H1 (cell line): Measurements from ENCODE around the gene UMODL1. TPM values are rescaled to one million over a fixed set of nuclear protein-coding genes. Genes with fewer than 3 reads are reported as not detected.

Experiments
- CTCF ChIA-PET: fragments of 300-600 bp; sonication (Branson Sonifier 250); formaldehyde crosslinking; loops from one replicate; lab custom pipeline; 2021; ENCODE audit not compliant: partially characterized antibody; lab: Charles Lee
- POLR2A ChIA-PET: fragments of 300-600 bp; sonication (Branson Sonifier 250); formaldehyde crosslinking; loops from one replicate; lab custom pipeline; 2021; ENCODE audit warnings: inconsistent platforms; ENCODE audit not compliant: partially characterized antibody; lab: Charles Lee
- DNase-seq, 2 experiments: peaks; one replicate each; pipeline versions ENCODE4 v3.0.0 to v3.0.0-alpha.2; 2010 to 2022; ENCODE audit warnings: low spot score in 2 of 2, low read depth in 1 of 2, mixed read lengths in 1 of 2
- FAIRE-seq: peaks from 2 replicates; lab custom pipeline; 2011; peaks lifted over from hg19 to GRCh38; lab: Jason Lieb, UNC
- H2AFZ ChIP-seq: 2 replicates; pipeline ENCODE4 v1.8.1; 2012; ENCODE audit warnings: low read length, inconsistent platforms
- H2AK5ac ChIP-seq: 2 replicates; pipeline ENCODE4 v1.6.1; 2013; ENCODE audit warnings: low read depth, low read length
- H2BK120ac ChIP-seq: replicated peaks from 2 replicates; pipeline ENCODE3; 2013; ENCODE audit warnings: low read depth, low read length, inconsistent platforms
- H2BK12ac ChIP-seq: 2 replicates; pipeline ENCODE4 v1.6.1; 2013; ENCODE audit warnings: low read depth, low read length
- H2BK15ac ChIP-seq: 2 replicates; pipeline ENCODE4 v1.6.1; 2013; ENCODE audit warnings: low read length
- H2BK20ac ChIP-seq: 2 replicates; pipeline ENCODE4 v1.6.1; 2013; ENCODE audit warnings: low read length
- H2BK5ac ChIP-seq: 2 replicates; pipeline ENCODE4 v1.6.1; 2013; ENCODE audit warnings: low read depth, low read length
- H3K14ac ChIP-seq: 2 replicates; pipeline ENCODE4 v1.6.1; 2013; ENCODE audit warnings: inconsistent platforms; ENCODE audit not compliant: insufficient read length
- H3K18ac ChIP-seq: 2 replicates; pipeline ENCODE4 v1.6.1; 2013; ENCODE audit warnings: low read length; ENCODE audit errors: extremely low read depth
- H3K23ac ChIP-seq: 2 replicates; pipeline ENCODE4 v1.6.1; 2013; ENCODE audit warnings: inconsistent platforms; ENCODE audit not compliant: insufficient read length
- H3K23me2 ChIP-seq: 2 replicates; pipeline ENCODE4 v1.6.1; 2013; ENCODE audit warnings: low read depth, low read length
- H3K27ac ChIP-seq: 2 replicates; pipeline ENCODE4 v1.6.1; 2011; ENCODE audit warnings: low read depth, low read length, inconsistent platforms
- H3K27me3 ChIP-seq, 4 experiments: replicated peaks in 1 of 4; 1 replicate in 1 of 4; 2 replicates in 3 of 4; pipeline versions ENCODE4 v1.6.1 to v1.8.1; 2011 to 2013; ENCODE audit warnings: low read length in 3 of 4, mild to moderate bottlenecking in 3 of 4, inconsistent platforms in 2 of 4, mixed read lengths in 2 of 4, moderate library complexity in 1 of 4; ENCODE audit not compliant: control insufficient read depth in 3 of 4, insufficient read depth in 3 of 4; ENCODE audit errors: extremely low read depth in 1 of 4
- H3K36me3 ChIP-seq, 4 experiments: 2 replicates each; pipeline versions ENCODE4 v1.6.1 to v1.8.1; 2011 to 2013; ENCODE audit warnings: mild to moderate bottlenecking in 4 of 4, low read length in 3 of 4, moderate library complexity in 2 of 4, control low read depth in 1 of 4, inconsistent platforms in 1 of 4; ENCODE audit not compliant: insufficient read depth in 4 of 4, control insufficient read depth in 2 of 4
- H3K4ac ChIP-seq: replicated peaks from 2 replicates; pipeline ENCODE3; 2013; ENCODE audit warnings: low read length, low read depth, mixed read lengths, inconsistent platforms; ENCODE audit not compliant: insufficient read length
- H3K4me1 ChIP-seq, 4 experiments: replicated peaks in 1 of 4; 1 replicate in 1 of 4; 2 replicates in 3 of 4; pipeline versions ENCODE4 v1.6.1 to v1.8.1; 2011 to 2013; ENCODE audit warnings: low read length in 3 of 4, inconsistent platforms in 2 of 4, mixed read lengths in 1 of 4; ENCODE audit not compliant: insufficient read depth in 4 of 4, control insufficient read depth in 3 of 4
- H3K4me2 ChIP-seq, 2 experiments: 2 replicates each; pipeline versions ENCODE4 v1.6.1 to v1.8.1; 2011 to 2013; ENCODE audit warnings: low read depth in 2 of 2, low read length in 2 of 2, control low read depth in 1 of 2, inconsistent platforms in 1 of 2, mild to moderate bottlenecking in 1 of 2; ENCODE audit not compliant: insufficient read depth in 1 of 2
- H3K4me3 ChIP-seq, 4 experiments: fragments of 200-600, 300-600 bp in 1 of 4; sonication (generic), shearing (Covaris generic), sonication (Bioruptor Twin) in 1 of 4; 2 replicates each; pipeline versions ENCODE4 v1.5.1 to v1.8.1; 2011 to 2016; ENCODE audit warnings: low read length in 4 of 4, low read depth in 3 of 4, control low read depth in 2 of 4, inconsistent platforms in 2 of 4, mild to moderate bottlenecking in 2 of 4, mixed read lengths in 1 of 4, moderate library complexity in 1 of 4; ENCODE audit not compliant: insufficient read depth in 2 of 4; ENCODE audit errors: extremely low read depth in 1 of 4
- H3K56ac ChIP-seq: replicated peaks from 2 replicates; pipeline ENCODE3; 2013; ENCODE audit warnings: low read depth, mild to moderate bottlenecking, mixed read lengths, low read length, inconsistent platforms; ENCODE audit not compliant: insufficient read length
- H3K79me1 ChIP-seq: 2 replicates; pipeline ENCODE4 v1.6.1; 2013; ENCODE audit warnings: low read depth, low read length, control low read depth
- H3K79me2 ChIP-seq, 2 experiments: 2 replicates each; pipeline versions ENCODE4 v1.6.1 to v1.8.1; 2012 to 2013; ENCODE audit warnings: low read length in 2 of 2, mild to moderate bottlenecking in 2 of 2, inconsistent platforms in 1 of 2; ENCODE audit not compliant: insufficient read depth in 2 of 2, control insufficient read depth in 1 of 2
- H3K9ac ChIP-seq, 4 experiments: replicated peaks in 1 of 4; 1 replicate in 1 of 4; 2 replicates in 3 of 4; pipeline versions ENCODE4 v1.6.1 to v1.8.1; 2011 to 2013; ENCODE audit warnings: low read depth in 3 of 4, low read length in 3 of 4, control low read depth in 2 of 4, mild to moderate bottlenecking in 2 of 4, moderate library complexity in 2 of 4, inconsistent platforms in 1 of 4; ENCODE audit errors: extremely low read depth in 1 of 4
- H3K9me3 ChIP-seq, 2 experiments: 2 replicates each; pipeline versions ENCODE4 v1.6.1 to v1.8.1; 2012 to 2013; ENCODE audit warnings: mild to moderate bottlenecking in 2 of 2, moderate library complexity in 2 of 2, control low read depth in 1 of 2, inconsistent platforms in 1 of 2, low read depth in 1 of 2, low read length in 1 of 2, mixed read lengths in 1 of 2; ENCODE audit not compliant: insufficient read depth in 2 of 2
- H4K20me1 ChIP-seq, 2 experiments: replicated peaks in 1 of 2; 2 replicates each; pipeline versions ENCODE3 to v1.8.1; 2011 to 2013; ENCODE audit warnings: inconsistent platforms in 2 of 2, low read length in 2 of 2, mild to moderate bottlenecking in 1 of 2; ENCODE audit not compliant: insufficient read depth in 2 of 2, control insufficient read depth in 1 of 2
- H4K5ac ChIP-seq: 2 replicates; pipeline ENCODE4 v1.6.1; 2013; ENCODE audit warnings: low read length, low read depth, mixed read lengths, inconsistent platforms; ENCODE audit not compliant: insufficient read length
- H4K8ac ChIP-seq: 2 replicates; pipeline ENCODE4 v1.8.0; 2013; ENCODE audit warnings: mild to moderate bottlenecking, moderate library complexity, low read length, inconsistent platforms; ENCODE audit not compliant: insufficient read depth; ENCODE audit errors: extremely low read depth
- H4K91ac ChIP-seq: replicated peaks from 2 replicates; pipeline ENCODE3; 2013; ENCODE audit warnings: low read length, mixed read lengths, inconsistent platforms; ENCODE audit not compliant: insufficient read length
- EGR1 ChIP-seq: IDR thresholded peaks from 2 replicates; pipeline ENCODE4 v1.6.1; 2011; ENCODE audit warnings: low read depth, low read length, borderline replicate concordance
- EP300 ChIP-seq, 2 experiments: IDR thresholded peaks; 1 replicate in 1 of 2; 2 replicates in 1 of 2; pipeline ENCODE4 v1.6.1; 2011 to 2012; ENCODE audit warnings: low read depth in 2 of 2, low read length in 2 of 2, mild to moderate bottlenecking in 2 of 2, borderline replicate concordance in 1 of 2, inconsistent platforms in 1 of 2, moderate library complexity in 1 of 2
- HDAC2 ChIP-seq, 2 experiments: fragments of 300-600 bp in 1 of 2; sonication (generic) in 1 of 2; IDR thresholded peaks; 2 replicates each; pipeline ENCODE4 v1.6.1; 2011 to 2012; ENCODE audit warnings: low read depth in 2 of 2, low read length in 2 of 2, mild to moderate bottlenecking in 2 of 2, moderate library complexity in 2 of 2, borderline replicate concordance in 1 of 2, inconsistent platforms in 1 of 2
- JUN ChIP-seq: IDR thresholded peaks from 2 replicates; pipeline ENCODE4 v1.6.1; 2011; ENCODE audit warnings: low read depth, mild to moderate bottlenecking, improper control_type of control experiment, low read length
- NRF1 ChIP-seq: IDR thresholded peaks from 2 replicates; pipeline ENCODE4 v1.6.1; 2011; ENCODE audit warnings: mild to moderate bottlenecking, low read depth, low read length, improper control_type of control experiment
- SP4 ChIP-seq: IDR thresholded peaks from 2 replicates; pipeline ENCODE4 v1.6.1; 2012; ENCODE audit warnings: low read length, inconsistent platforms
- SRF ChIP-seq: IDR thresholded peaks from 2 replicates; pipeline ENCODE4 v1.6.1; 2011; ENCODE audit warnings: mild to moderate bottlenecking, low read depth, low read length, moderate library complexity
- WGBS, 2 experiments: shearing (Covaris generic) in 1 of 2; methylation state at CpG; one replicate each; pipeline versions ENCODE4 v1.1.6 to v1.1.7; 2013 to 2015; ENCODE audit warnings: low lambda C conversion rate in 2 of 2, mixed read lengths in 2 of 2, inconsistent platforms in 1 of 2, low coverage in 1 of 2, missing lambda C conversion rate in 1 of 2; ENCODE audit not compliant: insufficient replicate concordance in 2 of 2, insufficient coverage in 1 of 2, insufficient read length in 1 of 2; ENCODE audit errors: extremely low coverage in 1 of 2, missing lambda C conversion rate in 1 of 2; 5-methylcytosine and 5-hydroxymethylcytosine counted together
- polyA plus RNA-seq, 7 experiments: library from polyadenylated mRNA; depleted of rRNA in 3 of 7; stranded (reverse) in 5 of 7; unstranded in 2 of 7; fragments of >200 nt in 5 of 7; fragments of 200-250 nt in 2 of 7; gene quantifications; 1 replicate in 5 of 7; 2 replicates in 1 of 7; 4 replicates in 1 of 7; pipeline versions ENCODE4 v1.2.1 to v1.2.3, GENCODE V29; 2011 to 2013; ENCODE audit warnings: missing spikeins in 2 of 7, mixed read lengths in 2 of 7
- total RNA-seq: library from RNA; stranded (reverse); fragmentation: NEBNext Ultra II Directional; extraction: Animal tissue kit (Norgen Biotek cat#: 25700); gene quantifications from 2 replicates; pipeline ENCODE4 v1.2.1, GENCODE V29; 2021

Gene UMODL1
- total and polyA plus RNA-seq, 2 of the 8 experiments (the other 6 are each of a cell fraction or from before 2014, with no cell fraction given): not detected

GRCh38 chr21:42041246-42041645, 29.9 kb upstream of the UMODL1 start:
- Histone ChIP-seq H2BK15ac (no peak overlapping the region), H4K91ac (no peak overlapping the region), H3K9ac (no peak overlapping the region), H2BK20ac (no peak overlapping the region), H3K14ac (no peak overlapping the region), H2BK12ac (no peak overlapping the region), H3K56ac (no peak overlapping the region), H4K20me1 (no peaks in the 10 kb centered on the region), H3K4ac (no peak overlapping the region), H3K4me3 (no peak overlapping the region), H4K5ac (no peak overlapping the region), H3K4me2 (no peak overlapping the region), H3K79me1 (no peaks in the 10 kb centered on the region), H2BK5ac (no peak overlapping the region; the same call in 1 of the 2 replicates), H3K9me3 (no peaks in the 10 kb centered on the region), H4K8ac (no peak overlapping the region; the same call in 1 of the 2 replicates), H3K36me3 (no peaks in the 10 kb centered on the region), H2AFZ (no peak overlapping the region), H3K79me2 (no peaks in the 10 kb centered on the region), H3K27me3 (no peaks in the 10 kb centered on the region), H2BK120ac (no peak overlapping the region), H3K23ac (no peak overlapping the region), H3K4me1 (no peaks in the 10 kb centered on the region; a peak in 1 of 7 replicates), H3K18ac (no peak overlapping the region), H2AK5ac (no peak overlapping the region), H3K27ac (no peak overlapping the region), H3K23me2 (no peaks in the 10 kb centered on the region)
- FAIRE-seq: no peak
- DNase-seq: no peak
- POLR2A ChIA-PET: interaction anchor here (0.6 to 0.7 kb wide), 2 partner anchors 586 to 1153 kb away, joined by 3 read pairs; no protein-coding TSS in a partner anchor
- WGBS, 2 experiments: 96% methylated on average over 7 of the region's 7 CpGs; no CpG with 5 or more reads in 1 of the 2 experiments
- CTCF ChIA-PET: interaction anchor here (1.3 kb wide), 2 partner anchors 13 to 65 kb away, joined by 4 read pairs; no protein-coding TSS in a partner anchor
- TF ChIP-seq SRF: no peak
- TF ChIP-seq JUN: no peak
- no peak for TF ChIP-seq NRF1
- no peak for TF ChIP-seq EP300 (IDR thresholded peaks at IDR 0.05; ENCODE audit: borderline replicate concordance in 1 of 2, low read depth in 2 of 2, low read length in 2 of 2)
- TF ChIP-seq SP4: no peak
- TF ChIP-seq HDAC2 (IDR thresholded peaks at IDR 0.05; ENCODE audit: borderline replicate concordance in 1 of 2, low read depth in 2 of 2, low read length in 2 of 2): no peak
- TF ChIP-seq EGR1: no peak
